NCI-H446 (cell line): ENCODE results near the gene KLHDC2.
"Not testable (repeated sequence)": the region's sequence is repeated elsewhere in the genome, so short reads cannot be mapped to it uniquely, and the experiment has no call there.

Source experiments
- DNase-seq, 2 experiments: peaks; one replicate each; lab custom pipeline; 2025; lab: John Stamatoyannopoulos, UW

The KLHDC2 gene

GRCh38 chr14:49778421-49778820, 10.5 kb downstream of the KLHDC2 start:
- DNase-seq = no peak

- not testable (repeated sequence) for DNase-seq
Measured at GRCh38 chr14:49781040-49781439, 13.1 kb downstream of the KLHDC2 start.

DNA sequence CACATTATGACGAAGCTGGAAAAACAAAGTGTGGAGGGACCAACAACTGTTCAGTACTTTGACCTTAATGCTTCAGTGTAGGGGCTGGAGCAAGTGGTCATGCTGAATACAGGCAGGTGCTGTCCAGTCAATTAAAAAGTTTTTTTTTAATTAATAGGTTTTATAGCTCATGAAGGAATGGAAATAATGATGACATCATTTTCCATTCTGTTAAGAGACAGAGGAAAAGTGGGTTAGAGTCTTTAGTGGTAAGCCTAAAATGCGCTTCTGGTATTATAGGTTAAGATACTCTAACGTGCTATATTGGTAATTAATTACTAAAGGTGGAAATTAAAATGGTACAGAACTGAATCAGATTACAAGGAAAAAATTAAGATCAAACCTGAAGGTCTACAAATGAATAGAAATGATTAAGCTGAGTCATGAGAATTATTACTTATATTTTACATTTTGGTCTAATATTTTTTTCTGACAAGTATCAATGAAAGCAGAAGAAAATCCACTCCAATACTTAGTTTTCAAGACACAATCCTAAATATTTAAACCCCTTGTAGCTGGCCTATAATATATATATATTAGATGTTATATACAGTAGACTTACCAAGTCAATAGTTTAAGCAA, 15.6 kb downstream of the KLHDC2 start:
- DNase-seq = no peak

DNA sequence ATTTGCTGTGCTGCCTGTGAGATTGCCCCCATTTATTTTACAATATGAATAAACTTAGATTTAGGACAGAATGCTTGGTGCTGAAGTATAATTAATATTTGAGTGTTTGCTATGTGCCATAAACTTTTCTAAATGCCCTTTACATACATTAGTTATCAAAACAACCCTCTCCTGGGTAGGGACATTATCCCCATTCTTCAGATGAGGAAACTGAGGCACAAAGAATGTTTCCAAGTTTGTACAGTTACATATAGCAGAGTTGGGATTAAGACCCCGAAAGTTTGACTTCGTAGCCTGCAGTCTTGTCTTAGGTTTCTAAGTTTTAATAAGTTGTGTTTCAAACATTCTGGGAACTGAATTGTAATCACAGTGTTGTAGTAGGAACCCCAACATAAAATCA, 18.4 kb downstream of the KLHDC2 start:
- no peak for DNase-seq

GRCh38 chr14:49792618-49793017, 24.7 kb downstream of the KLHDC2 start:
- no peak for DNase-seq

- no peak for DNase-seq
Measured at GRCh38 chr14:49796025-49796424, 28.1 kb downstream of the KLHDC2 start.

DNA sequence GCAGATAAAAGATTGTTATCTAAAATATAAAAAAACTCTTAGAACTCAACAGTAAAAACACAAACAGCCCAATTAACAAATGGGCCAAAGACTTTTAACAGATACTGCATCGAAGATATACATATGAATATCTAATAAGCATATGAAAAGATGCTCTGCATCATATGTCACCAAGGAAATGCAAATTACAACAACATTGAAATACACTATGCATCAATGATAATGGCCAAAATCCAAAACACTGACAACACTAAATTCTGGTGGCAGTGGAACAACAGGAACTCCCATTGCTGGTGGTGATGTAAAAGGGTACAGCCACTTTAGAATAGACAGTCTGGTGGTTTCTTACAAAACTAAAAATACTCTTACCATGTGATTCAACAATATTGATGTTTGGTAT, 40.8 kb downstream of the KLHDC2 start:
- DNase-seq = no peak

DNA sequence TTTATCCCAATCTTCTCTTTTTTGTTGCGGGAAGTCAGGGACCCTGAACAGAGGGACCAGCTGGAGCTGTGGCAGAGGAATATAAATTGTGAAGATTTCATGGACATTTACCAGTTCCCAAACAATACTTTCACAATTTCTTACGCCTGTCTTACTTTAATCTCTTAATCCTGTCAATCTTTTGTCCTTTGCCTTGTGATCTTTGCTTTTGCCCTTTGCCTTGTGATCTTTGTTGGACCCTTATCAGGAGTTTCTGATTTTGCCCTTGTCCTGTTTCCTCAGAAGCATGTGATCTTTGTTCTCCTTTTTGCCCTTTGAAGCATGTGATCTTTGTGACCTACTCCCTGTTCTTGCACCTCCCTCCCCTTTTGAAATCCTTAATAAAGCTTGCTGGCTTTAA, 48.2 kb downstream of the KLHDC2 start:
- not testable (repeated sequence) for DNase-seq

DNA sequence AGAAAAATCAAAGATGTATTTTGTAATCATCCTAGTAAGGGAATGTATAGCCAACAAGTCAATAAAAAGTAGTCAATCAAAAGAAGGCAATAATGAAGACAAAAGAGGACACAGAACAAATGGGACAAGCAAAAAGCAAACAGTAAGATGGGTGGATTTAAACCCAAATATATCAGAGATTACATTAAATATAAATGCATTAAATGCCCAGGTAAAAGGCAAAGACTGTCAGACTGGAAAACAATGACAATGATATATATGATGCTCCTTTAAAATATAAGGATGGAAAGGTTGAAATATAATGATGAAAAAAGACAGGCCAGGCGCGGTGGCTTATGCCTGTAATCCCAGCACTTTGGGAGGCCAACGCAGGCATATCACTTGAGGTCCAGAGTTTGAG, 48.9 kb downstream of the KLHDC2 start:
- DNase-seq = no peak

DNA sequence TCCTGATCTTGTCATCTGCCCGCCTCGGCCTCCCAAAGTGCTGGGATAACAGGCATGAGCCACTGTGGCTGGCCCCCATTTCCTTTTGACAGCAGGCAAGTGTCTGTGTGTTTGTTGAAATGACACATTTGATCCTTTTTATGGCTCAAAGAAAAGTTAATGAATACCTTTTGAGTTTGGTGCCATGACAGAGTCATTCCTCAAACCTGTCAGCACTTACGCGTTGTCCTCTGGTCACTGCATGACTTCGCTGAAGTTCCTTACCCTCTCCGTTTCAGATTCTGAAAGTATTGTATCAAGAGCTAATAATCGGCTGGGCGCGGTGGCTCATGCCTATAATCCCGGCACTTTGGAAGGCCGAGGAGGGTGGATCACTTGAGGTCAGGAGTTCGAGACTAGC, 52.2 kb downstream of the KLHDC2 start:
- no peak for DNase-seq

DNA sequence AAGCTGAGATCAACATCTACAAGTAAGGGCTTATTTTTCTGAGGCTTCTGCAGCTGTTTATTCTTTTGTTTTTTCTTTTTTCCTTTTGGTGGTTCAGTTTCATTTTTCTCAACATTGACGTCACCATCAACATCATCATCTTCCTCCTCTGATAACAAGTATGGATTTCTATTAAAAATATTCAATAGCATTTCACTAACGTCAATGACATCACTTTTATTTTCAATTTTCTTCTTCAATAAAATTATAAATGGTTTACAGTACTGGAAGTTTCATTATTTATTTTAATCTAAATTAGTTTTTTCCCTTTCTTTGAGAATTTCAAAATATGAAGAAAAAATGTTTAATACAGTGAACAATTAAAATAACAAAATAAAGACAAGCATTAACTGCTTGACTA, 60.7 kb downstream of the KLHDC2 start:
- DNase-seq = no peak
